SK-N-MC (cell line): ENCODE data around the gene OR4X2.
"Not testable (repeated sequence)": the region's sequence is repeated elsewhere in the genome, so short reads cannot be mapped to it uniquely, and the experiment has no call there.

Source experiments
- DNase-seq: peaks from one replicate; pipeline ENCODE4 v3.0.0-alpha.2; 2011; ENCODE audit warnings: low read depth, low spot score
- H3K27ac ChIP-seq: fragments of 200-600 bp; sonication (generic); 2 replicates; pipeline ENCODE4 v1.5.1; 2016; ENCODE audit warnings: mixed run types
- H3K36me3 ChIP-seq: fragments of 200-600 bp; sonication (generic); 2 replicates; pipeline ENCODE4 v1.6.1; 2017; ENCODE audit warnings: antibody characterized with exemption, low read length, mixed read lengths; ENCODE audit not compliant: insufficient read depth
- H3K4me3 ChIP-seq: fragments of 200-600 bp; sonication (generic); 2 replicates; pipeline ENCODE4 v1.5.1; 2016
- H3K9ac ChIP-seq: fragments of 200-600 bp; sonication (generic); 2 replicates; pipeline ENCODE4 v1.8.0; 2017; ENCODE audit warnings: mixed run types, mixed read lengths; ENCODE audit not compliant: insufficient read length
- H3K9me3 ChIP-seq: fragments of 200-600 bp; sonication (generic); 2 replicates; pipeline ENCODE4 v1.6.1; 2017; ENCODE audit warnings: low read depth, mild to moderate bottlenecking, antibody characterized with exemption, low read length, moderate library complexity, mixed read lengths
- EZH2 ChIP-seq: fragments of 200-600 bp; sonication (generic); IDR thresholded peaks from one replicate; pipeline ENCODE4 v1.6.1; 2017; ENCODE audit warnings: antibody characterized with exemption
- FOXP2 ChIP-seq: optimal IDR thresholded peaks from 2 replicates; pipeline ENCODE3; 2011; ENCODE audit warnings: mild to moderate bottlenecking, moderate library complexity; ENCODE audit not compliant: insufficient read depth; ENCODE audit errors: extremely low read length, control extremely low read depth
- POLR2AphosphoS5 ChIP-seq: IDR thresholded peaks from 2 replicates; pipeline ENCODE4 v1.6.1; 2012; ENCODE audit warnings: mild to moderate bottlenecking, low read depth, low read length, borderline replicate concordance

Gene OR4X2, protein sequence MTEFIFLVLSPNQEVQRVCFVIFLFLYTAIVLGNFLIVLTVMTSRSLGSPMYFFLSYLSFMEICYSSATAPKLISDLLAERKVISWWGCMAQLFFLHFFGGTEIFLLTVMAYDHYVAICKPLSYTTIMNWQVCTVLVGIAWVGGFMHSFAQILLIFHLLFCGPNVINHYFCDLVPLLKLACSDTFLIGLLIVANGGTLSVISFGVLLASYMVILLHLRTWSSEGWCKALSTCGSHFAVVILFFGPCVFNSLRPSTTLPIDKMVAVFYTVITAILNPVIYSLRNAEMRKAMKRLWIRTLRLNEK

DNA sequence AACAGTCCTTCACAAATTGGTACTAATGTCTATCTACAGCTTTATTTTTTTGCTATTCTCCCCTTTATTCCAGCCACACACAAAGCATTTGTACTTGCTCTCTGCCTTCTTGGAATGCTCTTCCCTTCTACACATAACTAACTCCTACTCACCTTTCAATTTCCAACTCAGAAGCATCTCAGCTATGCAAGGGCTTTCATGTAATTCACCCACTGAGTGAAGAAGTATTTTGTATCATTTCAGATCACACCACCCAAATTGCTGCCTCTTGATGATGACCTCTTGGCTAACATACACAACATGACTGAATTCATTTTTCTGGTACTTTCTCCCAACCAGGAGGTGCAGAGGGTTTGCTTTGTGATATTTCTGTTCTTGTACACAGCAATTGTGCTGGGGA is at the start of gene OR4X2:
Gene OR4X2, plus strand, starts transcription at position 301 of the 400 bp plus-strand sequence. Its CDS starts 0 bp downstream, at position 301.
- H3K36me3 ChIP-seq = no peaks in the 10 kb centered on the region
- DNase-seq = no peak
- H3K9ac ChIP-seq = no peak within 1 kb of the TSS
- no peaks in the 10 kb centered on the region for H3K9me3 ChIP-seq
- TF ChIP-seq EZH2 = no peak
- no peak for TF ChIP-seq FOXP2
- TF ChIP-seq POLR2AphosphoS5 = no peak
- no peak within 1 kb of the TSS for H3K4me3 ChIP-seq
- H3K27ac ChIP-seq = no peak within 1 kb of the TSS

- Histone ChIP-seq H3K9me3 (no peaks in the 10 kb centered on the region), H3K27ac (no peak overlapping the region), H3K4me3 (no peak overlapping the region), H3K9ac (no peak overlapping the region), H3K36me3 (no peaks in the 10 kb centered on the region)
- no peak for DNase-seq
- no peak for TF ChIP-seq FOXP2
- TF ChIP-seq POLR2AphosphoS5 = no peak
- TF ChIP-seq EZH2 = no peak
Measured at GRCh38 chr11:48207881-48208280, 37.0 kb upstream of the OR4X2 start.

DNA sequence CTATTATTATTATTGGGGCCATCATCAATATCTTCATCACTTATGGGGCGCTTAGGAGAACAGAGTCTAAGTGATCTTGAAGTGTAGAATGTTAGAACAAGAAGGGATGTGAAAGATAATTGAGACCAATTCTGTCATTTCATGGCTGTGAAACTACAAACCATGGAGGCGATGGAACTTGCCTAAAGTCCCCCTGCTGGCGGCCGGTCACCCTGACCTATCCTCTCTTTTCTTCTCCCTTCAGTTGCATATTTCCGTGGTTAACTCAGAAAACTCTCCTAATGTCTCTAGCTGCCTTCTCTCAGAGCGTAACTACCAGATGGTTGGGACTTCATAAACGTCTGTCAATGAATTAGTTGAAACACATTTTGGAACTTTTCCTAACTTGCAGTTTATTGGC is 34.9 kb upstream of the OR4X2 start:
- Histone ChIP-seq H3K9ac (no peak overlapping the region), H3K36me3 (no peaks in the 10 kb centered on the region), H3K9me3 (no peaks in the 10 kb centered on the region), H3K27ac (no peak overlapping the region), H3K4me3 (no peak overlapping the region)
- TF ChIP-seq FOXP2 (no peak), EZH2 (no peak), POLR2AphosphoS5 (no peak)
- no peak for DNase-seq

DNA sequence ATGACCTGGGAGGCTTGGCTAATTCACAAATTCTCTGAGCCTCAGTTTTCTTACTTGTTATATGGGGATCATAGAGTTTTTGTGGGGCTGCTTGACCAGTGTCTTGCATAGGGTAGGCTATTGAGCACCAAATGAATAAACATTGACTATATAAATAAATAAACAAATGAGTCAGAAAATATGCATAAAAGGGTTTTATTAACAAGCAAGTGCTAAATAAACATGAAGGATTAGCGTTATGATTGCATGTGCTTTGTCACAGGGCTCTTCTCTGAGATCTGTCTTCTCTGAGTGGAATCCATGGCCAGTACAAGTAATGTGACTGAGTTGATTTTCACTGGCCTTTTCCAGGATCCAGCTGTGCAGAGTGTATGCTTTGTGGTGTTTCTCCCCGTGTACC is 28.4 kb upstream of the OR4X2 start, which contains the start of gene OR4B1:
Gene OR4B1, plus strand, starts transcription at position 301 of the 400 bp plus-strand sequence. Its CDS starts 0 bp downstream, at position 301.
- Histone ChIP-seq H3K9me3 (no peaks in the 10 kb centered on the region), H3K4me3 (no peak within 1 kb of the TSS)
- TF ChIP-seq EZH2 = no peak
- no peak for TF ChIP-seq FOXP2
- TF ChIP-seq POLR2AphosphoS5 = no peak

DNA sequence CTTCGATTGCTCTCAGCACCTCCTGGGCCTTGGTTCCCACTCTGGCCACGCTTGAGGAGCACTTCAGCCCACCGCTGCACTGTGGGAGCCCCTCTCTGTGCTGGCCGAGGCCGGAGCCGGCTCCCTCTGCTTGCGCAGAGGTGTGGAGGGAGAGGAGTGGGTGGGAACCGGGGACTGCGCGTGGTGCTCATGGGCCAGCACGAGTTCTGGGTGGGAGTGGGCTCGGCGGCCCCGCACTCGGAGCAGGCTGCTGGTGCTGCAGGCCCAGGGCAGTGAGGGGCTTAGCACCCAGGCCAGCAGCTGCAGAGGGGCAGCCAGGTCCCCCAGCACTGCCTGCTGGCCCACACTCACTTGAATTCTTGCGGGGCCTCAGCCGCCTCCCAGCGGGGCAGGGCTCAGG is 16.1 kb upstream of the OR4X2 start:
- Histone ChIP-seq H3K27ac (no peak overlapping the region), H3K4me3 (no peak overlapping the region), H3K9me3 (no peaks in the 10 kb centered on the region), H3K9ac (no peak overlapping the region), H3K36me3 (no peaks in the 10 kb centered on the region)
- no peak for TF ChIP-seq POLR2AphosphoS5
- no peak for TF ChIP-seq EZH2
- TF ChIP-seq FOXP2 = no peak
- no peak for DNase-seq

More for the DNA sequence above, 28.4 kb upstream of the OR4X2 start, which contains the start of gene OR4B1:
- H3K9ac ChIP-seq = no peak within 1 kb of the TSS
- no peak for DNase-seq
- H3K36me3 ChIP-seq = no peaks in the 10 kb centered on the region
- H3K27ac ChIP-seq = no peak within 1 kb of the TSS

DNA sequence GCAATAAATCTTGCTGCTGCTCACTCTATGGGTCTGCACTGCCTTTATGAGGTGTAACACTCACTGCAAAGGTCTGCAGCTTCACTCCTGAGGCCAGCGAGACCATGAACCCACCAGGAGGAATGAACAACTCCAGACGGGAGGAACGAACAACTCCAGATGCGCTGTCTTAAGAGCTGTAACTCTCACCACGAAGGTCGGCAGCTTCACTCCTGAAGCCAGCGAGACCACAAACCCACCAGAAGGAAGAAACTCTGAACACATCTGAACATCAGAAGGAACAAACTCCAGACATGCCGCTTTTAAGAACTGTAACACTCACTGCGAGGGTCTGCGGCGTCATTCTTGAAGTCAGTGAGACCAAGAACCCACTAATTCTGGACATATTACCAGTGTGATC is 14.8 kb upstream of the OR4X2 start:
- H3K36me3 ChIP-seq, H3K9ac ChIP-seq, DNase-seq, H3K4me3 ChIP-seq, H3K27ac ChIP-seq, H3K9me3 ChIP-seq: not testable (repeated sequence)

- no peak for TF ChIP-seq POLR2AphosphoS5
- TF ChIP-seq EZH2 = no peak
- no peak for TF ChIP-seq FOXP2
- no peaks in the 10 kb centered on the region for H3K36me3 ChIP-seq
- no peak for DNase-seq
- no peaks in the 10 kb centered on the region for H3K9me3 ChIP-seq
- no peak overlapping the region for H3K27ac ChIP-seq
- H3K9ac ChIP-seq = no peak overlapping the region
- no peak overlapping the region for H3K4me3 ChIP-seq
Measured at GRCh38 chr11:48237727-48238126, 7.2 kb upstream of the OR4X2 start.

GRCh38 chr11:48242501-48242900 is 2.4 kb upstream of the OR4X2 start:
- no peak overlapping the region for H3K27ac ChIP-seq
- DNase-seq = no peak
- H3K36me3 ChIP-seq = no peaks in the 10 kb centered on the region
- no peak overlapping the region for H3K4me3 ChIP-seq
- H3K9me3 ChIP-seq = no peaks in the 10 kb centered on the region
- TF ChIP-seq POLR2AphosphoS5 = no peak
- TF ChIP-seq EZH2 = no peak
- TF ChIP-seq FOXP2 = no peak
- H3K9ac ChIP-seq = no peak overlapping the region

GRCh38 chr11:48248902-48249301 is 4.0 kb downstream of the OR4X2 start:
- Histone ChIP-seq H3K27ac (no peak overlapping the region), H3K9ac (no peak overlapping the region), H3K4me3 (no peak overlapping the region), H3K36me3 (no peaks in the 10 kb centered on the region), H3K9me3 (no peaks in the 10 kb centered on the region)
- DNase-seq = no peak
- no peak for TF ChIP-seq EZH2
- no peak for TF ChIP-seq POLR2AphosphoS5
- no peak for TF ChIP-seq FOXP2
